ENCODE results near the gene CRYAB.
A peak's percentile ranks its signal among the peaks of the same experiment; 100 is the strongest.

CRYAB gene

GRCh38 chr11:111941963-111942362 lies 30.4 kb upstream of the CRYAB start:
- peaks cover 23% of the 10 kb centered on the region for H3K36me3 ChIP-seq (replicated peaks; ENCODE audit: low read depth, low read length)
- no peaks in the 10 kb centered on the region for H3K27me3 ChIP-seq (ENCODE audit: low read depth, low read length)
- H3K4me1 ChIP-seq (ENCODE audit: low read length): peaks cover 35% of the 10 kb centered on the region
- no peak overlapping the region for H3K4me2 ChIP-seq (ENCODE audit: low read length)
- H4K20me1 ChIP-seq (ENCODE audit: insufficient read depth, low read length): no peaks in the 10 kb centered on the region
- no peak overlapping the region for H3K4me3 ChIP-seq (ENCODE audit: low read length)
- no peak overlapping the region for H2AFZ ChIP-seq (ENCODE audit: low read depth, low read length)
- H3K79me2 ChIP-seq (ENCODE audit: low read length): peaks cover 39% of the 10 kb centered on the region
- no peak overlapping the region for H3K27ac ChIP-seq (ENCODE audit: low read length)
- H3K9me3 ChIP-seq (ENCODE audit: insufficient read depth, low read length): no peaks in the 10 kb centered on the region
- no peak overlapping the region for H3K9ac ChIP-seq (ENCODE audit: low read length)
- TF ChIP-seq CTCF (IDR thresholded peaks at IDR 0.05; ENCODE audit: low read depth, low read length): no peak
- no peak for TF ChIP-seq EZH2phosphoT487 (IDR thresholded peaks at IDR 0.05; ENCODE audit: low read depth)

GRCh38 chr11:111939836-111940604 lies 28.4 kb upstream of the CRYAB start:
- Histone ChIP-seq H3K4me1 (ENCODE audit: low read length) (peaks cover 38% of the 10 kb centered on the region), H3K27ac (ENCODE audit: low read length) (no peak overlapping the region), H3K9me3 (ENCODE audit: insufficient read depth, low read length) (no peaks in the 10 kb centered on the region), H2AFZ (ENCODE audit: low read depth, low read length) (no peak overlapping the region), H3K4me2 (ENCODE audit: low read length) (peak overlapping the region; percentile 2; the same call in 1 of the 2 replicates), H3K36me3 (replicated peaks; ENCODE audit: low read depth, low read length) (peaks cover 23% of the 10 kb centered on the region), H3K9ac (ENCODE audit: low read length) (no peak overlapping the region), H4K20me1 (ENCODE audit: insufficient read depth, low read length) (no peaks in the 10 kb centered on the region), H3K4me3 (ENCODE audit: low read length) (no peak overlapping the region), H3K79me2 (ENCODE audit: low read length) (peaks cover 35% of the 10 kb centered on the region), H3K27me3 (ENCODE audit: low read depth, low read length) (no peaks in the 10 kb centered on the region)
- TF ChIP-seq CTCF (IDR thresholded peaks at IDR 0.05; ENCODE audit: low read depth, low read length) (no peak), EZH2phosphoT487 (IDR thresholded peaks at IDR 0.05; ENCODE audit: low read depth) (no peak)

GRCh38 chr11:111938687-111939160 lies 27.2 kb upstream of the CRYAB start:
- Histone ChIP-seq H3K9ac (ENCODE audit: low read length) (peak overlapping the region; percentile 65), H3K36me3 (replicated peaks; ENCODE audit: low read depth, low read length) (peaks cover 15% of the 10 kb centered on the region), H3K4me2 (ENCODE audit: low read length) (peak overlapping the region; percentile 97), H3K27ac (ENCODE audit: low read length) (peak overlapping the region; percentile 85), H3K4me3 (ENCODE audit: low read length) (peak overlapping the region; percentile 80), H3K27me3 (ENCODE audit: low read depth, low read length) (no peaks in the 10 kb centered on the region), H3K4me1 (ENCODE audit: low read length) (peaks cover 38% of the 10 kb centered on the region), H3K79me2 (ENCODE audit: low read length) (peaks cover 35% of the 10 kb centered on the region), H4K20me1 (ENCODE audit: insufficient read depth, low read length) (no peaks in the 10 kb centered on the region), H2AFZ (ENCODE audit: low read depth, low read length) (no peak overlapping the region), H3K9me3 (ENCODE audit: insufficient read depth, low read length) (no peaks in the 10 kb centered on the region)
- TF ChIP-seq CTCF (IDR thresholded peaks at IDR 0.05; ENCODE audit: low read depth, low read length): no peak
- TF ChIP-seq EZH2phosphoT487 (IDR thresholded peaks at IDR 0.05; ENCODE audit: low read depth): no peak

GRCh38 chr11:111937844-111938243 lies 26.3 kb upstream of the CRYAB start:
- Histone ChIP-seq H3K36me3 (replicated peaks; ENCODE audit: low read depth, low read length) (peaks cover 15% of the 10 kb centered on the region), H3K79me2 (ENCODE audit: low read length) (peaks cover 35% of the 10 kb centered on the region), H4K20me1 (ENCODE audit: insufficient read depth, low read length) (no peaks in the 10 kb centered on the region), H2AFZ (ENCODE audit: low read depth, low read length) (peak overlapping the region; percentile 81; the same call in 1 of the 2 replicates), H3K27me3 (ENCODE audit: low read depth, low read length) (no peaks in the 10 kb centered on the region), H3K4me1 (ENCODE audit: low read length) (peaks cover 38% of the 10 kb centered on the region), H3K4me3 (ENCODE audit: low read length) (peak overlapping the region; percentile 80), H3K4me2 (ENCODE audit: low read length) (peak overlapping the region; percentile 97), H3K9ac (ENCODE audit: low read length) (peak overlapping the region; percentile 65), H3K9me3 (ENCODE audit: insufficient read depth, low read length) (no peaks in the 10 kb centered on the region), H3K27ac (ENCODE audit: low read length) (peak overlapping the region; percentile 85)
- TF ChIP-seq EZH2phosphoT487 (IDR thresholded peaks at IDR 0.05; ENCODE audit: low read depth) (no peak), CTCF (IDR thresholded peaks at IDR 0.05; ENCODE audit: low read depth, low read length) (no peak)

All from OCI-LY3 (cell line).